ENCODE measurements around the gene NMU.
"Not testable (repeated sequence)": the region's sequence is repeated elsewhere in the genome, so short reads cannot be mapped to it uniquely, and the experiment has no call there.

Gene NMU

GRCh38 chr4:55635741-55636655 lies at the start of gene NMU:
TSS of gene NMU (minus strand) at chr4:55636298. CDS start at chr4:55636192, 106 bp downstream.
- DNase-seq, result peak; percentile 64 to 92

GRCh38 chr4:55684276-55684675 lies 48.2 kb upstream of the NMU start:
- DNase-seq, result no peak

GRCh38 chr4:55682797-55683196 lies 46.7 kb upstream of the NMU start:
- DNase-seq, result not testable (repeated sequence)

- no peak for DNase-seq
These were observed 46.2 kb upstream of the NMU start for GRCh38 chr4:55682295-55682694.

- no peak for DNase-seq
These were observed 45.3 kb upstream of the NMU start for GRCh38 chr4:55681430-55681829.

- DNase-seq, result peak; percentile 79 to 87
These were observed 39.2 kb upstream of the NMU start for GRCh38 chr4:55675196-55675793.

GRCh38 chr4:55673424-55673823 lies 37.3 kb upstream of the NMU start:
- DNase-seq, result no peak

GRCh38 chr4:55671667-55672066 lies 35.6 kb upstream of the NMU start:
- no peak for DNase-seq

- no peak for DNase-seq
These were observed 34.6 kb upstream of the NMU start for GRCh38 chr4:55670695-55671094.

- DNase-seq, result no peak
These were observed 32.4 kb upstream of the NMU start for GRCh38 chr4:55668449-55668848.

GRCh38 chr4:55666535-55666934 lies 30.4 kb upstream of the NMU start:
- no peak for DNase-seq

GRCh38 chr4:55663145-55663544 lies 27.0 kb upstream of the NMU start:
- DNase-seq, result no peak

GRCh38 chr4:55661398-55662056 lies 25.4 kb upstream of the NMU start:
- DNase-seq, result no peak

GRCh38 chr4:55658657-55659056 lies 22.6 kb upstream of the NMU start:
- DNase-seq, result no peak

- no peak for DNase-seq
These were observed 18.0 kb upstream of the NMU start for GRCh38 chr4:55654131-55654530.

GRCh38 chr4:55650483-55650882 lies 14.4 kb upstream of the NMU start:
- DNase-seq, result no peak

GRCh38 chr4:55637272-55637820 lies 1.2 kb upstream of the NMU start:
- peak; percentile 65 to 85 for DNase-seq

GRCh38 chr4:55636656-55636999 lies 530 bp upstream of the NMU start:
- no peak for DNase-seq

- DNase-seq, result peak in 1 of 2 experiments; percentile 60
These were observed 816 bp downstream of the NMU start for GRCh38 chr4:55635282-55635681.

- peak; percentile 92 to 94 for DNase-seq
These were observed 1.5 kb downstream of the NMU start for GRCh38 chr4:55634417-55635128.

GRCh38 chr4:55633903-55634302 lies 2.2 kb downstream of the NMU start:
- DNase-seq, result peak; percentile 57 to 70

- no peak for DNase-seq
These were observed 10.3 kb downstream of the NMU start for GRCh38 chr4:55625835-55626234.

- not testable (repeated sequence) for DNase-seq
These were observed 12.0 kb downstream of the NMU start for GRCh38 chr4:55624063-55624462.
